Astrocyte of the hippocampus (primary cell): Measurements from ENCODE around the gene CADPS2.
"Not testable (repeated sequence)": the region's sequence is repeated elsewhere in the genome, so short reads cannot be mapped to it uniquely, and the experiment has no call there.

Experiments
- DNase-seq: peaks from one replicate; pipeline ENCODE4 v3.0.0; 2011; ENCODE audit warnings: low read depth, low spot score

Gene CADPS2

GRCh38 chr7:122715183-122715582 lies 171.1 kb downstream of the CADPS2 start:
- no peak for DNase-seq

DNA sequence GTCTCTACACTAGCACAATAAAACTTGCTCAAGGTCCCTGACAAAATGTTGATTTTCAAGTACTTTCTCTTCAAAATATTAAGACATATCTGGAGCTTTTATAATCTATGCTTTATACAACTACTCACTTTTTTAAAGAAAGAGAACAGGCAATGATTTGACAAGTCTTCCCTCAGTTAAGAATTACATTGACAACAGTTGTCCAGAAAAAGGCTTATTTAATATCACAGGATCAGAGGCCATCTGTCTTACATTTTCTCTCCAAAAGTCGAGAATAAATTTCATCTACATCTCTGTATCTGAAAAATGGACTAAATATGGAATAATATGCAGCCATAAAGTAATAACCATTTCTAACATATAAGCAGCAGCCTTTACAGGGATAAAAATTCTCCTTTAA lies 175.3 kb downstream of the CADPS2 start:
- no peak for DNase-seq

- peak; percentile 26 for DNase-seq
Measured at GRCh38 chr7:122709930-122710646, 176.2 kb downstream of the CADPS2 start.

DNA sequence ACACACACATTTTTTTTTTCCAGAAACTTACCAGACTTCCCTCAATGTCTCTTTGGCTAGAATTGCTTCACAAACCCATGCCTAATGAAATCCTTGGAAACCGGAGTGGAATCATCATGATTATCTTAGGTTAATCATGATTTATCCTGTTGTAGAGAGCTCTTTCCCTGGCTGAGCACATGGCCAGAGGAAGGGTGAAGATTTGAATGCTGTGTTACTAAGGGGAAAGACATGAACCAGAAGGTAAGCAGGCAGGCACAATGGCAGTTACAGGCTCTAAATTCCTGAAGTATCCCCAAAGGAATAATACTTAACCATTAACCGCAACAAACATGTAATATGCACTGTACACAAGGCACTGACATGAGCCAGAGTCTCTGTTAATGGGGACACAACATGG lies 179.4 kb downstream of the CADPS2 start:
- DNase-seq, result no peak

- DNase-seq, result peak; percentile 6
Measured at GRCh38 chr7:122702872-122703510, 183.3 kb downstream of the CADPS2 start, which contains the start of gene RNF148. RNF148 (minus strand) TSS chr7:122702922; CDS start chr7:122702750, 172 bp downstream.

GRCh38 chr7:122699017-122699416 lies 187.2 kb downstream of the CADPS2 start, which contains the start of gene RNF133:
RNF133 (minus strand) TSS chr7:122699117; CDS start chr7:122698918, 199 bp downstream.
- DNase-seq, result no peak

DNA sequence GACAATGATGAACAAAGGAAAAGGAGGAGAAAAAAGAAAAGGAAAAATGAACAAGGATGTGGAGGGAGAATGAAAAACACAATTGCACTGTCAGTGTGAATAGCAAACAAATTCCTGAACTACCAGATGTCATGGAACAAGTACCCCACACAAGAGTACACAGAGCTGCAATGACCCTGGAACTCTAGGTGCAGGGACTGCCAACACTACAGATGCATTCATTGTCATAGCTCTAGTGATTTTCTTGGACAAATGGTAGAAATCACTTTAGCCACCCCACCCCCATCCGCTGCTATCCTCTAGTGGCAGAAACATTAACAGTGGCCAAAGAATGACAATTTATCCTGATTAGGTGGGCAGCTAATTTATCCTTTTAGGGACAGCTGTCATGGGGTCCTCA lies 190.4 kb downstream of the CADPS2 start:
- DNase-seq, result no peak

DNA sequence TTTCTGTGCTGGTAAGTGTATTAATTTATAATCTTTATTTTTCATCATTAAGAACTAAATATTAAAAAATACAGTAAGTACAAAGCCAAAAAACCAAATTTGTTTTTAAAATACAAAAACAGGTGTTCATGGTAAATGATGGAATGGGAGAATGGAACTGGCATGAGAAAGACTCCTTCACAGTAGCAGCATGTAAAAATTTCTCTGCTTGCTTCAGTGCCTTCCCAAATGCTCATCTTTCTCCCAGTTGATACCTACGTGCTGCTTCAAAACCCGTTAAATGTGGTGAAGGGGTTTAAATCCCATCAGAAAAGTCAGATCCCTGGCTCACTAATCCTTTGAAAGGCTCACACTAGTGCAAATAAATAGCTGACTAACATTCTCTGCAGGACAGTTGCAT lies 191.6 kb downstream of the CADPS2 start:
- DNase-seq, result no peak

DNA sequence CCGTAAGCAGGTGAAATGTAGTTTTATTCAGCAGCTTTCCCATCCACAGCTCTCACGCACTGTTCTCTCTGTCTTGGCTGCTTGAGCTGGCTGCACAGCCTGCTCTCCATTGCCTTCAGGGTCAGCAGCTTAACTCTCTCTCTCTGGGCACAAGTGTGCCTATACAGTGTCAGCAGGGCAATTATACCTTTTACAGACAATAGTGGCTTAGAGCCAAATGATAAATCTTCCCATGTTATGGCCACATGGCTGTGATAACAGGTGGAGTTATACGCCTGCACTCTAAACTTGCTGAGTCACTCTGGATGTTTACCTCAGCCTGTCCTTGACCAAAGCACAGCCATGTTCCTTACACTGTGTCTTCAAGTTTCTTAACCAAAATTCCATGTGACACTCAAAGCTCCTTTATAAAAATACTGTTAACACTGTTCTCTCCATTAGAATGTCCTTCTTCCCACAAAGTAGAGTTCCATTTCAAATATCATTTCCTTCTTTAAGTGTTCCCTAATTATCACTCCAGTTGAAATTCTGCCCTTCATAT lies 193.4 kb downstream of the CADPS2 start:
- DNase-seq, result no peak

DNA sequence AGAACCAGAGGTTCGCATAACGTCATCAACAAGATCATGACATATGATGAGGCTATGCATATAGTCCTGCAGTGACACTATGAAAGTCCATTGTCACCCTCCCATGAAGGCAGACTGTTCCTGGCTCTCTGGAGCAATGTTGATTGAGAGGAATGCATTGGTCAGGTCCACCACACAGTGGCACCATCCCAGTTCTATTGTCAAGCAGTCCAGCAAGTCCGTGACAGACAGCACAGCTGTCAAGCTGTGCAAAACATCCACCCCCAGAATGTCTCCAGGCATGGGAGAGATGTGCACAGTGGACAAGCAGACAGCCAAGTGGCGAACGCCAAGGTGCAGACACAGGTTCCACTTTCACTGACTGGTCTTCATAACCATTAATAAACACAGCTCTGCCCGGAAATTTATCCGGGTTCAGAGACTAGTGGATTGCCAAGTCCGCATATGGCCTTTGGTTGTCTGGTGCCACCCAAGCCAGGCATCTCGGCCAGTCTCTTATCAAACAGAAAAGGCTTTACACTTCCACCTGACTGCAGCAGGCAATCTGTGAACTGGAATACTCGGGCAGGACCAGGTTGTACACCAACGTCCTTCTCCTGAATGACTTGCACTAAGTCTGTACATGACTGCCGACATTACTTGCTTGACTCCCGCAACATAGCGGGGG lies 194.6 kb downstream of the CADPS2 start:
- no peak for DNase-seq

GRCh38 chr7:122689346-122690109 lies 196.7 kb downstream of the CADPS2 start:
- no peak for DNase-seq

GRCh38 chr7:122688400-122688998 lies 197.8 kb downstream of the CADPS2 start:
- DNase-seq, result no peak

DNA sequence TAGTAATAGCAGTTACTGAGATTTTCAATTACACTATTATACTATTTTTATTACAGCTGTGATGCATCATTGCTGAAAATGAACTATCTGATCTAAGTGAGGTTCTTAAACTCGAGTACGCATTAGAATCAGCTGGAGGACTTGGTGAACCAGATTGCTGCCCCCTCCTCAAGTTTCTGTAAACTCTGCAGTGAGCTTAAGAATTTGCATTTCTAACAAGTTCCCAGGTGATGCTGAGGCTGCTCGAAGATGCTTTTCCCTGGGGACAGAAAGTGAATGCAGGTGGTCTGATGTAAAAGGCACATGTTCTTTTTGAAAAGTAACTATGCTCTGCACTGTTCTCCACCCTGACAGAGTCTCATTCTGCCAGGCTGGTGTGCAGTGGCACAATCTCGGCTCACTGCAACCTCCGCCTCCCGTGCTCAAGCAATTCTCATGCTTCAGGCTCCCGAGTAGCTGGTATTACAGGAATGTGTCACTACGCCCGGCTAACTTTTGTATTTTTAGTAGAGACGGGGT lies 199.8 kb downstream of the CADPS2 start:
- DNase-seq, result no peak

- DNase-seq, result no peak
Measured at GRCh38 chr7:122684504-122684903, 201.8 kb downstream of the CADPS2 start.

DNA sequence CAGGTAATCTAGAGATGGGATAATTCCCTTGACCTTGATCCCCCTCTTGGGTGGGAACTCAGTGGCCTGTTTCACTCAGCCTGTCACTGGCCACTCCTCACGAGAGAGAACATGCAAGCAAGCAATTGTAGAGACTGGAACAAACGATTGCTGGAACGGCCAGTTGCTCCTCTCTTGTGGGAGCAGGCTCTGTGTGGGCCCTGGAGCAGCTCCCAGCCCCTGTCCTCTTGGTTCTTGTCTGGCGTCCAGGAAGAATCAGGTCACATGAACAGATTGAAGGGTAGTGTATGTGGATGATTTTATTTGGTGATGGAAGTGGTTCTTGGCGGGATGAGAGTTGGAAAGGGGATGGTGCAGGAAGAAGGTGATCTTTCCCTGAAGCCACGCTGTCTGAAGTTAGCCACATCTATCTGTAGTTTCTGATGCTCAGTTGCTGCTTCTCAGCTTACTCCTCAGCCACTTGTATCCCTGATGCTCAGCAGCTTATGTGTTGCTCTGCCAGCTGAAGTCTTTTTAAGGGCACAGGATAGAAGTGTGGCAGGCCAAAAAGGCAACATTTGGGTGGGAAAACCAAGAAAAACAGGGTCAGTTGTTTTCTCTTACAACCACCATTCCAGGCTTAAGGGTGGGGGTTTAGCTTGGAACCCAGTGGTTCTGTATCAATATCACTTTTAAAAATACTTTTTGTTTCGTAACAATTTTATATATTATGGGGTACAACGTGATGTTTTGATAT lies 203.3 kb downstream of the CADPS2 start:
- DNase-seq, result no peak

GRCh38 chr7:122681186-122681585 lies 205.1 kb downstream of the CADPS2 start:
- not testable (repeated sequence) for DNase-seq

DNA sequence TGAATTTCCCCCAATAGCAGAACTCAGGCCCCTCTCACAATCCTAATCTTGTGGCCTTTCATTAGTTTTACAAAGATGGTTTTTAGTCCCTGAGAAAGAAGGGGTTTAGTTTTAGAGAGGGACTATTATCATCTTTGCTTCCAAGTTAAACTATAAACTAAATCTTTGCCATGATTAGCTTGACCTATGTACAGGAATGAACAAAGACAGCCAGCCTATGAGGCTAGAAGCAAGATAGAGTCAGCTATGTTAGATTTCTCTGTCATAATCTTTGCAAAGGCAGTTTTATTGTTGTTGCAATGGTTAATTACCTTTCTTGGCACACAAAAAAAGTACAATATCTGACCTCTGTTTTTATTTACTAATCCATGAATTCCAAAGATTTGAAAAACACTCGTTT lies 206.4 kb downstream of the CADPS2 start:
- DNase-seq, result no peak

- not testable (repeated sequence) for DNase-seq
Measured at GRCh38 chr7:122679269-122679709, 207.0 kb downstream of the CADPS2 start.

DNA sequence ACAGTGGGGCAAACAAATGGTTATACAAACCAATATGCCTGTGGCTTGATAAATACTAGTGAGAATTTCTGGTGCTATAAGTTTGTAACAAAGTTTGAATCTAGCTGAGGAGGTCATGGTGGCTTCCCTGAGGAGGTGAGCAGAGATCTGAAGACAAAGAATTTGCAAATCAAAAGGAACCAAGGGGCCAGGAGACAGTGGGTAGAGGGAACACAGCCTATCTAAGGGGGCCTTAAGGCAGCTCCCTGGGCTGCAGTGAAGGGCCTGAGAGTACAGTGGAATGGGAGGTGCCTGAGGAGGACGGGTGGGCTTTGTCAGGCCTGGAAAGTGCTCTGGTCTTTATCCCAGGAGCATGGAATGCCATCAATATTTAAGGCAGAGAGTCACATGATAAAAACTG lies 209.1 kb downstream of the CADPS2 start:
- no peak for DNase-seq

DNA sequence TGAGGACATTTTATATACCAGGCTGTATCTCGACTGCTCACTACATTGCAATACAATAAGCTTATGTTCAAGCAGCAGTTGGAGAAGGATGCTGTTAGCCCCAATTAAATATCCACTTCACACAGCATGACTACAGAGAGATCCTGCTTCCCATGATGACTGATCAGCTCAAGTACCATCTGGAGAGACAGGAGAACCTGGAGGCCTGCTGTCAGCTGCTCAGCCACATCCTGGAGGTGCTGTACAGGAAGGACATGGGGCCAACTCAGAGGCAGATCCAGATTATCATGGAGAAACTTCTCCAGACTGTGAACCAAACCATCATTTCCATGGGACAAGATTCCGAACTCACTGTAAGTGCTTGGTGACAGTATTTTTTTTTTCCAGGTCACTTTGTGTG lies 209.8 kb downstream of the CADPS2 start:
- DNase-seq, result no peak
